NT2/D1 (cell line): ENCODE measurements around the gene NLGN1.

Experiments
- YY1 ChIP-seq: IDR thresholded peaks from 2 replicates; pipeline ENCODE4 v1.6.1; 2011; ENCODE audit not compliant: insufficient read length, insufficient read depth
- ZNF274 ChIP-seq: IDR thresholded peaks from 2 replicates; pipeline ENCODE4 v1.6.1; 2011; ENCODE audit warnings: mild to moderate bottlenecking, low read depth, low read length

GRCh38 chr3:174329321-174329720, 931.8 kb downstream of the NLGN1 start:
- TF ChIP-seq ZNF274, result no peak
- TF ChIP-seq YY1, result no peak
